Neural cell (in vitro differentiated cells): Measurements from ENCODE around the gene DEPDC5. TPM values are rescaled to one million over a fixed set of nuclear protein-coding genes. Genes with fewer than 3 reads are reported as not detected.

ENCODE experiments used
- H2AFZ ChIP-seq: fragments of 200-600, 300-800 bp; sonication (generic), shearing (Covaris generic); 2 replicates; pipeline ENCODE4 v1.6.0; 2014; ENCODE audit warnings: low read depth, mild to moderate bottlenecking, antibody characterized with exemption, low read length, moderate library complexity
- H3F3A ChIP-seq: fragments of 200-600 bp; shearing (Covaris generic); 2 replicates; pipeline ENCODE4 v1.6.1; 2016; ENCODE audit warnings: mild to moderate bottlenecking, moderate library complexity, mixed read lengths, antibody characterized with exemption, low read length; ENCODE audit not compliant: insufficient read depth, poor library complexity, severe bottlenecking
- H3K27ac ChIP-seq: fragments of 200-600, 300-800 bp; sonication (generic), shearing (Covaris generic); 2 replicates; pipeline ENCODE4 v1.5.1; 2014; ENCODE audit warnings: mild to moderate bottlenecking, low read length, moderate library complexity
- H3K27me3 ChIP-seq: fragments of 300-800, 200-600 bp; sonication (generic), shearing (Covaris generic); 2 replicates; pipeline ENCODE4 v1.6.0; 2014; ENCODE audit warnings: mild to moderate bottlenecking, low read depth, low read length, moderate library complexity; ENCODE audit not compliant: insufficient read depth
- H3K36me3 ChIP-seq: fragments of 300-800, 200-600 bp; sonication (generic), shearing (Covaris generic); 2 replicates; pipeline ENCODE4 v1.5.1; 2014; ENCODE audit warnings: mild to moderate bottlenecking, antibody characterized with exemption, low read length, moderate library complexity; ENCODE audit not compliant: insufficient read depth
- H3K4me2 ChIP-seq: fragments of 300-800, 200-600 bp; sonication (generic), shearing (Covaris generic); 2 replicates; pipeline ENCODE4 v1.6.0; 2014; ENCODE audit warnings: mild to moderate bottlenecking, low read length
- H3K4me3 ChIP-seq: fragments of 300-800, 200-600 bp; sonication (generic), shearing (Covaris generic); 2 replicates; pipeline ENCODE4 v1.5.1; 2014; ENCODE audit warnings: mild to moderate bottlenecking, low read length, moderate library complexity
- H3K79me2 ChIP-seq: fragments of 200-600 bp; shearing (Covaris generic); replicated peaks from 2 replicates; pipeline ENCODE4 v1.6.0; 2014; ENCODE audit warnings: mild to moderate bottlenecking, low read length, moderate library complexity; ENCODE audit not compliant: insufficient read depth
- H3K9ac ChIP-seq: fragments of 300-800, 200-600 bp; sonication (generic), shearing (Covaris generic); 2 replicates; pipeline ENCODE4 v1.6.1; 2016; ENCODE audit warnings: mild to moderate bottlenecking, low read length, mixed read lengths
- H3K9me2 ChIP-seq: fragments of 200-600 bp; shearing (Covaris generic); 2 replicates; pipeline ENCODE4 v1.6.1; 2016; ENCODE audit warnings: mild to moderate bottlenecking, low read length, mixed read lengths; ENCODE audit not compliant: insufficient read depth
- H3K9me3 ChIP-seq: fragments of 200-600, 300-800 bp; sonication (generic), shearing (Covaris generic); 2 replicates; pipeline ENCODE4 v1.6.1; 2016; ENCODE audit warnings: mild to moderate bottlenecking, mixed run types, low read length, moderate library complexity, mixed read lengths
- H4K20me1 ChIP-seq: fragments of 200-600 bp; shearing (Covaris generic); 2 replicates; pipeline ENCODE4 v1.6.1; 2016; ENCODE audit warnings: mild to moderate bottlenecking, mixed run types; ENCODE audit not compliant: insufficient read depth
- CTCF ChIP-seq: fragments of 450-650 bp; IDR thresholded peaks from 2 replicates; pipeline ENCODE4 v1.5.1; 2014; ENCODE audit warnings: antibody characterized with exemption, mild to moderate bottlenecking, moderate library complexity; ENCODE audit not compliant: poor library complexity, severe bottlenecking
- EP300 ChIP-seq: fragments of 450-650 bp; conservative IDR thresholded peaks from 2 replicates; pipeline ENCODE4 v1.6.1; 2014; ENCODE audit warnings: antibody characterized with exemption, mild to moderate bottlenecking, moderate library complexity; ENCODE audit not compliant: poor library complexity, severe bottlenecking
- EZH2 ChIP-seq: fragments of 200-600, 300-800 bp; shearing (Covaris generic), sonication (generic); IDR thresholded peaks from 2 replicates; pipeline ENCODE4 v1.6.1; 2014; ENCODE audit warnings: antibody characterized with exemption, low read length, borderline replicate concordance, mild to moderate bottlenecking; ENCODE audit not compliant: insufficient read depth, poor library complexity, severe bottlenecking
- MXI1 ChIP-seq: fragments of 450-650 bp; conservative IDR thresholded peaks from 2 replicates; pipeline ENCODE4 v1.6.1; 2014; ENCODE audit warnings: antibody characterized with exemption, mild to moderate bottlenecking; ENCODE audit not compliant: poor library complexity, severe bottlenecking
- POLR2AphosphoS5 ChIP-seq: IDR thresholded peaks from 2 replicates; pipeline ENCODE4 v1.6.1; 2012
- RAD21 ChIP-seq: fragments of 450-650 bp; conservative IDR thresholded peaks from 2 replicates; pipeline ENCODE4 v1.6.1; 2014; ENCODE audit warnings: antibody characterized with exemption, mild to moderate bottlenecking, moderate library complexity
- REST ChIP-seq: IDR thresholded peaks from 2 replicates; pipeline ENCODE4 v1.6.1; 2012; ENCODE audit warnings: borderline replicate concordance
- SMC3 ChIP-seq: fragments of 450-650 bp; conservative IDR thresholded peaks from 2 replicates; pipeline ENCODE4 v1.6.1; 2014; ENCODE audit warnings: antibody characterized with exemption, mild to moderate bottlenecking, moderate library complexity; ENCODE audit not compliant: poor library complexity
- TAF1 ChIP-seq: IDR thresholded peaks from 2 replicates; pipeline ENCODE4 v1.6.1; 2012; ENCODE audit warnings: low read depth
- polyA plus RNA-seq: library from polyadenylated mRNA; depleted of rRNA; stranded (reverse); fragments of >200 nt; gene quantifications from 2 replicates; pipeline ENCODE4 v1.2.3, GENCODE V29; 2014

Gene DEPDC5
- polyA plus RNA-seq, 1 donor from 2014 or later, result 11.3 TPM

GRCh38 chr22:31776231-31776630 is 22.4 kb downstream of the DEPDC5 start:
- H3K27me3 ChIP-seq, result no peaks in the 10 kb centered on the region
- H3K9ac ChIP-seq, result no peak overlapping the region
- no peak for TF ChIP-seq CTCF
- TF ChIP-seq REST, result no peak
- TF ChIP-seq EP300, result no peak
- no peak for TF ChIP-seq POLR2AphosphoS5
- TF ChIP-seq EZH2, result no peak
- no peak for TF ChIP-seq TAF1
- no peak for TF ChIP-seq SMC3
- no peak overlapping the region for H3K27ac ChIP-seq
- H3K79me2 ChIP-seq, result no peaks in the 10 kb centered on the region
- H3K9me3 ChIP-seq, result no peaks in the 10 kb centered on the region
- H2AFZ ChIP-seq, result no peak overlapping the region
- no peak overlapping the region for H3K4me2 ChIP-seq
- H3K36me3 ChIP-seq, result peaks cover 5% of the 10 kb centered on the region
- H4K20me1 ChIP-seq, result no peaks in the 10 kb centered on the region
- H3K4me3 ChIP-seq, result no peak overlapping the region
- no peaks in the 10 kb centered on the region for H3K9me2 ChIP-seq
- no peaks in the 10 kb centered on the region for H3F3A ChIP-seq

- Histone ChIP-seq H3K4me3 (no peak overlapping the region), H3K4me2 (no peak overlapping the region), H4K20me1 (no peaks in the 10 kb centered on the region), H3K9me2 (no peaks in the 10 kb centered on the region), H3K36me3 (no peaks in the 10 kb centered on the region), H3K9me3 (no peaks in the 10 kb centered on the region), H3F3A (no peaks in the 10 kb centered on the region), H3K79me2 (no peaks in the 10 kb centered on the region), H3K27me3 (no peaks in the 10 kb centered on the region), H3K27ac (no peak overlapping the region), H3K9ac (no peak overlapping the region), H2AFZ (no peak overlapping the region)
- no peak for TF ChIP-seq POLR2AphosphoS5
- no peak for TF ChIP-seq SMC3
- no peak for TF ChIP-seq EP300
- no peak for TF ChIP-seq MXI1
- no peak for TF ChIP-seq EZH2
- TF ChIP-seq TAF1, result no peak
- no peak for TF ChIP-seq CTCF
- TF ChIP-seq RAD21, result no peak
- TF ChIP-seq REST, result no peak
These were observed 36.0 kb downstream of the DEPDC5 start for GRCh38 chr22:31789803-31790202.
